NCI-H510A treated with DMSO at 0.1 percent for 48 hours (cell line): ENCODE measurements around the gene C15orf62.

Experiments used
- DNase-seq: peaks from one replicate; lab custom pipeline; 2025; lab: John Stamatoyannopoulos, UW

C15orf62 gene

GRCh38 chr15:40769274-40770146 is at the start of gene C15orf62:
TSS of gene C15orf62 (plus strand) at chr15:40769980. CDS start at chr15:40770496, 516 bp downstream.
- DNase-seq: peak; percentile 38

- no peak for DNase-seq
These were observed 48.1 kb upstream of the C15orf62 start for GRCh38 chr15:40721701-40722100.

- no peak for DNase-seq
These were observed 47.4 kb upstream of the C15orf62 start for GRCh38 chr15:40722354-40722753.

- DNase-seq: no peak
These were observed 46.8 kb upstream of the C15orf62 start for GRCh38 chr15:40722934-40723333.

- DNase-seq: no peak
These were observed 45.9 kb upstream of the C15orf62 start for GRCh38 chr15:40723919-40724318.

- DNase-seq: no peak
These were observed 38.7 kb upstream of the C15orf62 start for GRCh38 chr15:40731034-40731433.

- no peak for DNase-seq
These were observed 33.2 kb upstream of the C15orf62 start for GRCh38 chr15:40736575-40736974.

- DNase-seq: peak; percentile 75
These were observed 32.7 kb upstream of the C15orf62 start for GRCh38 chr15:40737048-40737447.

- DNase-seq: no peak
These were observed 30.7 kb upstream of the C15orf62 start for GRCh38 chr15:40739047-40739446.

GRCh38 chr15:40739854-40740253 is 29.9 kb upstream of the C15orf62 start:
- no peak for DNase-seq

- DNase-seq: no peak
These were observed 26.3 kb upstream of the C15orf62 start for GRCh38 chr15:40743485-40743901.

- no peak for DNase-seq
These were observed 25.6 kb upstream of the C15orf62 start for GRCh38 chr15:40743921-40744814.

GRCh38 chr15:40744815-40745152 is 25.0 kb upstream of the C15orf62 start:
- DNase-seq: no peak

GRCh38 chr15:40746916-40747418 is 22.8 kb upstream of the C15orf62 start:
- no peak for DNase-seq

- no peak for DNase-seq
These were observed 21.8 kb upstream of the C15orf62 start for GRCh38 chr15:40747685-40748631.

- DNase-seq: no peak
These were observed 20.6 kb upstream of the C15orf62 start for GRCh38 chr15:40749151-40749630.

GRCh38 chr15:40750885-40751284 is 18.9 kb upstream of the C15orf62 start:
- DNase-seq: no peak

GRCh38 chr15:40751745-40752144 is 18.0 kb upstream of the C15orf62 start:
- DNase-seq: no peak

GRCh38 chr15:40754574-40754882 is 15.3 kb upstream of the C15orf62 start:
- no peak for DNase-seq

GRCh38 chr15:40754883-40755811 is 14.6 kb upstream of the C15orf62 start, which contains the start of gene RMDN3:
TSS of gene RMDN3 (minus strand) at chr15:40755254. CDS start at chr15:40754783, 471 bp downstream.
- DNase-seq: peak; percentile 86
